Esophagus muscularis mucosa (tissue), 3 donors: Measurements from ENCODE around the gene PPP4R4.

Experiments used
- CTCF ChIP-seq, 3 experiments: fragments of 200-600 bp in 2 of 3; fragments of 450-650 bp in 1 of 3; sonication (generic) in 2 of 3; IDR thresholded peaks; one replicate each; pipeline ENCODE4 v1.5.1; 2017 to 2019; ENCODE audit warnings: antibody characterized with exemption in 3 of 3, mild to moderate bottlenecking in 2 of 3, moderate library complexity in 1 of 3
- POLR2A ChIP-seq: fragments of 450-650 bp; IDR thresholded peaks from one replicate; pipeline ENCODE4 v1.6.1; 2017; ENCODE audit warnings: antibody characterized with exemption, moderate library complexity, mild to moderate bottlenecking, low read depth

GRCh38 chr14:94314890-94315289, 140.8 kb downstream of the PPP4R4 start:
- TF ChIP-seq POLR2A = no peak
- no peak for TF ChIP-seq CTCF (IDR thresholded peaks at IDR 0.05)
